BLaER1 treated with 17β-estradiol and CSF1 and Interleukin-3, amounts not matched to agents 10 nM and 100 nM (cell line): Measurements from ENCODE around the gene GAS7.
A peak's percentile ranks its signal among the peaks of the same experiment; 100 is the strongest.

ENCODE experiments used
- H3K27ac ChIP-seq, 11 experiments: shearing (Covaris generic); formaldehyde crosslinking; 2 replicates each; pipeline ENCODE4 v1.8.1; 2022
- H3K27me3 ChIP-seq, 11 experiments: shearing (Covaris generic); formaldehyde crosslinking; 2 replicates each; pipeline ENCODE4 v1.8.1; 2022
- H3K36me3 ChIP-seq, 11 experiments: shearing (Covaris generic); formaldehyde crosslinking; 2 replicates each; pipeline ENCODE4 v1.8.1; 2022
- H3K4me1 ChIP-seq, 10 experiments: shearing (Covaris generic); formaldehyde crosslinking; 2 replicates each; pipeline ENCODE4 v1.8.1; 2022
- H3K4me2 ChIP-seq, 11 experiments: shearing (Covaris generic); formaldehyde crosslinking; 2 replicates each; pipeline ENCODE4 v1.8.1; 2022
- H3K4me3 ChIP-seq, 10 experiments: shearing (Covaris generic); formaldehyde crosslinking; 2 replicates each; pipeline ENCODE4 v1.8.1; 2022
- H3K9ac ChIP-seq, 11 experiments: shearing (Covaris generic); formaldehyde crosslinking; 2 replicates each; pipeline ENCODE4 v1.8.1; 2022
- H3K9me3 ChIP-seq, 11 experiments: shearing (Covaris generic); formaldehyde crosslinking; replicated peaks in 1 of 11; 2 replicates each; pipeline ENCODE4 v1.8.1; 2022
- H4K20me1 ChIP-seq, 11 experiments: shearing (Covaris generic); formaldehyde crosslinking; 2 replicates each; pipeline ENCODE4 v1.8.1; 2022
- Cebpa-rat ChIP-seq, 11 experiments: shearing (Covaris generic); IDR thresholded peaks; 2 replicates each; pipeline ENCODE4 v1.8.1; 2022

Gene GAS7

DNA sequence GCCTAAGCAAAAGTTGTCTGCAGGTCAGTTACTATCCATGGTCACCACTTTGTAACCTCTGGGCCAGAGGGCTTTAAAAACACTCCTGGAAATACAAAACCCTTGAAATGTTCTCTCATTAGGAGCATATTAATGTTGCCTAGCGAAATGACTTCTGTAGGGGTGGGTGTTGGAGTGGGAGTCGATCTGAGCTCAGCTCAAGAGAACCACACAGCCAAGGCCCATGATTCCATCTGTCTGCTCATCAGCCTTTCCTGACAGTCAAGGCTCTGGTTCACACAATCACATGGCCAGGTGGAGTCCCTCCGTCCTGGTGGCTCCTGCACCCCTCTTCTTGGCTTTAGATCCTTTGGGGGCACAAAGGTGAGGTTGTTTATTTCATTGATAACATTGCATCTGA lies 320.1 kb downstream of the GAS7 start:
- no peak overlapping the region; a peak in 1 of 22 replicates for H3K9ac ChIP-seq
- no peak for TF ChIP-seq Cebpa-rat (IDR thresholded peaks at IDR 0.05)
- peaks cover 13 to 24% (median 19%) of the 10 kb centered on the region in 11 experiments for H3K9me3 ChIP-seq
- H3K4me2 ChIP-seq: peak overlapping the region in 4 of 11 experiments; percentile 80 to 88 (median 84); a peak in 8 of 22 replicates
- no peaks in the 10 kb centered on the region for H4K20me1 ChIP-seq
- H3K36me3 ChIP-seq: peaks cover 0 to 6% (median 0%) of the 10 kb centered on the region in 11 experiments; a peak in 2 of 22 replicates
- H3K4me3 ChIP-seq: no peak overlapping the region
- H3K27ac ChIP-seq: no peak overlapping the region; a peak in 1 of 22 replicates
- H3K27me3 ChIP-seq: peaks cover 0 to 8% (median 0%) of the 10 kb centered on the region in 11 experiments; a peak in 3 of 22 replicates
- peaks cover 5 to 59% (median 26%) of the 10 kb centered on the region in 10 experiments; a peak in 18 of 20 replicates for H3K4me1 ChIP-seq

GRCh38 chr17:9875441-9875840 lies 323.0 kb downstream of the GAS7 start:
- no peak overlapping the region for H3K4me3 ChIP-seq
- peaks cover 0 to 8% (median 0%) of the 10 kb centered on the region in 11 experiments; a peak in 3 of 22 replicates for H3K27me3 ChIP-seq
- no peaks in the 10 kb centered on the region for H3K36me3 ChIP-seq
- peak overlapping the region in 8 of 11 experiments; percentile 9 to 57 (median 20); a peak in 7 of 22 replicates for H3K4me2 ChIP-seq
- no peak overlapping the region for H3K9ac ChIP-seq
- H3K9me3 ChIP-seq: no peaks in the 10 kb centered on the region
- H3K4me1 ChIP-seq: peaks cover 5 to 44% (median 18%) of the 10 kb centered on the region in 10 experiments; a peak in 18 of 20 replicates
- no peak overlapping the region for H3K27ac ChIP-seq
- H4K20me1 ChIP-seq: no peaks in the 10 kb centered on the region
- no peak for TF ChIP-seq Cebpa-rat (IDR thresholded peaks at IDR 0.05)

DNA sequence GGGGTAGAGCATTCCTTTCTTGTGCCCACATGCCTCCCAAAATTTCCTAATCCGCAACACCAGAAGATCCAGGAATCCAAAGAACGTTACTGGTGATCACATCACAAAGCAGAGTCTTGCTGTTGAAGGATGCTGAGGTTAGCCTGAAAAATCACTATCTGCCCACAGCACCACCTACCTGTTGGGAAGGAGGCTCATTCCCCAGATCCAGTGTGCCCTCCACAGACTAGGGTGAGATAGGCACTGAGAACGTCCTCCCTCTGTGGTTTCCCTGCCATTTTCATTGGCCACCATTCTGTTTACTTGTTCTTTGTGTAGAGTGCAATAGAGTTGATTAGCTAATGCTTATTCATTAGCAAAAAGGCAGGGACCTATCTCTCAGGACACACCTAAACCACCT lies 323.7 kb downstream of the GAS7 start:
- TF ChIP-seq Cebpa-rat (IDR thresholded peaks at IDR 0.05): no peak
- H3K27me3 ChIP-seq: peaks cover 0 to 8% (median 0%) of the 10 kb centered on the region in 11 experiments; a peak in 3 of 22 replicates
- H3K4me2 ChIP-seq: peak overlapping the region in 2 of 11 experiments; percentile 41 to 57; a peak in 5 of 22 replicates
- no peaks in the 10 kb centered on the region for H3K36me3 ChIP-seq
- H3K9ac ChIP-seq: no peak overlapping the region
- H3K4me1 ChIP-seq: peaks cover 1 to 36% (median 11%) of the 10 kb centered on the region in 10 experiments; a peak in 16 of 20 replicates
- H4K20me1 ChIP-seq: no peaks in the 10 kb centered on the region
- H3K9me3 ChIP-seq: no peaks in the 10 kb centered on the region
- H3K27ac ChIP-seq: no peak overlapping the region
- no peak overlapping the region for H3K4me3 ChIP-seq

DNA sequence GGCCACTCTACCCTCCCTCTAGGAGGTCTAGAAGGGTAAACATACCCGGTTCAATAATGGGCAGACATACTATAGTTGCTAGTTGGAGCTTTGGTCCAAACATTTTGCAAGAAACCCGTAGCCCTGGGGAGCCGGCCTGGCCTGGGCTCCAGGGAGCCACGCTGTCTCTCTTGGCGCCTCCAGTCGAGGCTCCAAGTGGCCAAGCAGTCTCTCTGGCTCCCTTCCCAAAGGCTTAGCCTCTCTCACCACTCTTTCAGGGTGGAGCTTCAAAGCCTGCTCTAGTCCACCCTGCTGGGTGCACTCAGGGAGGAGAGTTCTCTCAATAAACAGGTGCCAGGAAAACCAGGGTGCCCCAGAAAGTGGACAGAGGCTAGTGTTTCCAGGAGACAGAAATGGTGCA lies 325.6 kb downstream of the GAS7 start:
- Histone ChIP-seq H3K9ac (no peak overlapping the region), H3K27ac (no peak overlapping the region), H3K9me3 (no peaks in the 10 kb centered on the region), H3K27me3 (peaks cover 0 to under 1% (median 0%) of the 10 kb centered on the region in 11 experiments; a peak in 2 of 22 replicates), H4K20me1 (no peaks in the 10 kb centered on the region), H3K36me3 (no peaks in the 10 kb centered on the region), H3K4me3 (no peak overlapping the region), H3K4me1 (peaks cover 0 to 18% (median 8%) of the 10 kb centered on the region in 10 experiments; a peak in 13 of 20 replicates), H3K4me2 (no peak overlapping the region)
- no peak for TF ChIP-seq Cebpa-rat (IDR thresholded peaks at IDR 0.05)

DNA sequence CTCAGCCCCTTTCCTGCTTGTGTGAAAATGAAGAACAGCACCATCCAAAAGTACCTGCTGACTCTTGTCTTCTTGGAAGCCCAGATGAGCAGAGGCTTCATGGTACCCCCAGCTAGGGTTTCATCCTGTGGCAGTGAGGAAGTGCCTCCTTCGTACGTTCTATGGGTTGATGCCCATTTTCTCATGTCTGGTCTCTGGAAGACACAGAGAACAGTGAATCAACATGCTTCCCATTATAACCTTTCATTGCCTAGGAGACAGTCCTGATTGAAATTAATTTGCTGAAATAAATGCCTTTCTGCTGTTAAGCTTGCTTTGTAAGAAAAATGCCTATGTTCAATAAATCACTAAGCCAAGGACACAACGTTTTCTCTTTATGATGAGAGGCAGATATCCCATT lies 329.9 kb downstream of the GAS7 start:
- H3K9ac ChIP-seq: no peak overlapping the region
- no peaks in the 10 kb centered on the region for H3K4me1 ChIP-seq

GRCh38 chr17:9865586-9865985 lies 332.8 kb downstream of the GAS7 start:
- Histone ChIP-seq H3K4me2 (no peak overlapping the region), H3K4me1 (no peaks in the 10 kb centered on the region), H4K20me1 (no peaks in the 10 kb centered on the region), H3K27me3 (no peaks in the 10 kb centered on the region), H3K36me3 (no peaks in the 10 kb centered on the region), H3K9me3 (peaks cover 0 to 23% (median 4%) of the 10 kb centered on the region in 11 experiments; a peak in 9 of 22 replicates), H3K4me3 (no peak overlapping the region), H3K27ac (no peak overlapping the region), H3K9ac (no peak overlapping the region)
- peak in 2 of 11 experiments; percentile 10 to 16; a peak in 1 of 22 replicates for TF ChIP-seq Cebpa-rat (IDR thresholded peaks at IDR 0.05)

More for the DNA sequence above, 329.9 kb downstream of the GAS7 start:
- Histone ChIP-seq H3K4me2 (no peak overlapping the region), H3K9me3 (peaks cover 0 to 20% (median 0%) of the 10 kb centered on the region in 11 experiments; a peak in 6 of 22 replicates), H3K4me3 (no peak overlapping the region), H3K27me3 (no peaks in the 10 kb centered on the region), H3K36me3 (no peaks in the 10 kb centered on the region), H4K20me1 (no peaks in the 10 kb centered on the region), H3K27ac (no peak overlapping the region)
- TF ChIP-seq Cebpa-rat (IDR thresholded peaks at IDR 0.05): no peak

DNA sequence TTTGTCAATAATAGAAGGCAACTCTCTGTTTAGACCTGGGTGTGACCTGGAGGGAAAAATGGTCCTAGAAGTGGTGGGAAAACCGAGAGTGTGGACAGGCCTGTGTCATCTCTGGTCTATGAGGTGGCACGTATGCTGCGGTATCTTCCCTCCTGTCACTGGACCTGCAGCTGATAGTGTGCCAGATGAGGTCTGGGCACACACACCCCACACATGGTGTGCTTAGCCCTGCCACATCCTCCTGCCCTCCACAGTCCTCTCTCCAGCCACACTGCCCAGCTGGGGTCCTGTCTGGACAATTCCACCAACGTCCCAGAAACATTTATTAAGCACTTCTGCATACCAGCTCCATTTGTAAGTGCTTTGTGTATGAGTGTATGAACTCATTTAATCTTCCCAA lies 335.5 kb downstream of the GAS7 start:
- Histone ChIP-seq H3K4me3 (no peak overlapping the region), H3K9ac (no peak overlapping the region), H3K4me1 (no peaks in the 10 kb centered on the region), H4K20me1 (no peaks in the 10 kb centered on the region), H3K36me3 (no peaks in the 10 kb centered on the region), H3K27me3 (no peaks in the 10 kb centered on the region), H3K9me3 (peaks cover 4 to 38% (median 16%) of the 10 kb centered on the region in 11 experiments; a peak in 16 of 22 replicates), H3K27ac (no peak overlapping the region), H3K4me2 (no peak overlapping the region)
- no peak for TF ChIP-seq Cebpa-rat (IDR thresholded peaks at IDR 0.05)

- Histone ChIP-seq H3K27ac (no peak overlapping the region), H3K4me2 (no peak overlapping the region), H3K9me3 (peaks cover 4 to 44% (median 18%) of the 10 kb centered on the region in 11 experiments; a peak in 16 of 22 replicates), H3K4me1 (no peaks in the 10 kb centered on the region), H3K4me3 (no peak overlapping the region), H3K9ac (no peak overlapping the region), H3K36me3 (no peaks in the 10 kb centered on the region), H3K27me3 (no peaks in the 10 kb centered on the region), H4K20me1 (no peaks in the 10 kb centered on the region)
- no peak for TF ChIP-seq Cebpa-rat (IDR thresholded peaks at IDR 0.05)
Measured at GRCh38 chr17:9862220-9862619, 336.2 kb downstream of the GAS7 start.

DNA sequence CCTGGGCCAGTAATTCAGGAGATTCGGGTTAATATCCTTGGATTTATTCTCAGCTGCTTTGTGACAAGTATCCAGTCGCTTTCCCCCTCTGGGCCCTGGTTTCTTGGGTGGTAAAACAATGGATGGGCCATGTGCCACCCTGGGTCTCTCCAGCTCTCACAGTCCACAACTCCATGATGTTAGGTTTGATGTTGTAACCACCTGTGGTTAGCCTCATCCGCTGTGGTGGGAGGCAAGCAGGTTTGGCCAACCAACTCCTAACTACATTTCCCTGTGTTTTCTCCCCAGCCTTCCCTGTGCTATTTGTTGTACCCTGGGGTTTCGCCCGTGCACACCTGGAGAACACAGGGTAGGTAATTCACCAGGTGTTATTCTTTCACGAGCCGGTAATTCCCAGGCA lies 337.6 kb downstream of the GAS7 start:
- H3K4me3 ChIP-seq: no peak overlapping the region
- no peak overlapping the region for H3K4me2 ChIP-seq

More for the DNA sequence above, 337.6 kb downstream of the GAS7 start:
- peaks cover 4 to 41% (median 20%) of the 10 kb centered on the region in 11 experiments; a peak in 16 of 22 replicates for H3K9me3 ChIP-seq
- no peaks in the 10 kb centered on the region for H3K27me3 ChIP-seq
- no peak for TF ChIP-seq Cebpa-rat (IDR thresholded peaks at IDR 0.05)
- no peak overlapping the region for H3K9ac ChIP-seq
- H3K36me3 ChIP-seq: no peaks in the 10 kb centered on the region
- H4K20me1 ChIP-seq: no peaks in the 10 kb centered on the region
- H3K27ac ChIP-seq: no peak overlapping the region
- no peaks in the 10 kb centered on the region for H3K4me1 ChIP-seq
